GM12878 (cell line): ENCODE results near the gene TM9SF2. TPM values are rescaled to one million over a fixed set of nuclear protein-coding genes. Genes with fewer than 3 reads are reported as not detected.

ENCODE experiments used
- BHLHE40 ChIP-seq, 2 experiments: fragments of 450-650 bp in 1 of 2; IDR thresholded peaks; 2 replicates each; pipeline ENCODE4 v1.6.1; 2011 to 2017; ENCODE audit warnings: low read depth in 2 of 2, borderline replicate concordance in 1 of 2, improper control_type of control experiment in 1 of 2, low read length in 1 of 2, mild to moderate bottlenecking in 1 of 2
- CBFB ChIP-seq: IDR thresholded peaks from 2 replicates; pipeline ENCODE4 v1.6.1; 2016; ENCODE audit warnings: antibody characterized with exemption, low read depth
- CREB1 ChIP-seq: IDR thresholded peaks from 2 replicates; pipeline ENCODE4 v1.6.1; 2012; ENCODE audit warnings: low read depth, mild to moderate bottlenecking, inconsistent platforms
- EED ChIP-seq: sonication (generic); IDR thresholded peaks from 2 replicates; pipeline ENCODE4 v1.6.1; 2016; ENCODE audit warnings: antibody characterized with exemption, low read depth
- EP300 ChIP-seq, 2 experiments: fragments of 150-350 bp in 1 of 2; IDR thresholded peaks; 2 replicates each; pipeline ENCODE4 v1.6.1; 2011 to 2012; ENCODE audit warnings: low read depth in 2 of 2, low read length in 2 of 2, borderline replicate concordance in 1 of 2, improper control_type of control experiment in 1 of 2, inconsistent platforms in 1 of 2; ENCODE audit not compliant: control insufficient read depth in 1 of 2
- FOS ChIP-seq: IDR thresholded peaks from 3 replicates; pipeline ENCODE4 v1.6.1; 2011; ENCODE audit warnings: borderline replicate concordance; ENCODE audit not compliant: insufficient read length; ENCODE audit errors: extremely low read depth
- FOXM1 ChIP-seq: IDR thresholded peaks from 2 replicates; pipeline ENCODE4 v1.6.1; 2012; ENCODE audit warnings: low read depth, mild to moderate bottlenecking, inconsistent platforms, low read length, moderate library complexity
- GATAD2B ChIP-seq: fragments of 450-650 bp; conservative IDR thresholded peaks from 2 replicates; pipeline ENCODE4 v1.6.1; 2017; ENCODE audit warnings: low read depth, mild to moderate bottlenecking, moderate library complexity
- IRF4 ChIP-seq: IDR thresholded peaks from 2 replicates; pipeline ENCODE4 v1.6.1; 2011; ENCODE audit warnings: low read depth, low read length
- KAT2A ChIP-seq: conservative IDR thresholded peaks from 2 replicates; pipeline ENCODE4 v1.6.1; 2011; ENCODE audit warnings: low read depth, low read length; ENCODE audit not compliant: control insufficient read depth
- KLF5 ChIP-seq: fragments of 450-650 bp; IDR thresholded peaks from 2 replicates; pipeline ENCODE4 v1.6.1; 2014; ENCODE audit warnings: mild to moderate bottlenecking; ENCODE audit not compliant: partially characterized antibody
- NR2C1 ChIP-seq: fragments of 450-650 bp; IDR thresholded peaks from 2 replicates; pipeline ENCODE4 v1.6.1; 2017; ENCODE audit warnings: antibody characterized with exemption, mild to moderate bottlenecking, moderate library complexity
- POLR2A ChIP-seq: IDR thresholded peaks from 2 replicates; pipeline ENCODE4 v1.6.1; 2011; ENCODE audit warnings: low read depth, mild to moderate bottlenecking, low read length
- RCOR1 ChIP-seq: conservative IDR thresholded peaks from 2 replicates; pipeline ENCODE4 v1.6.1; 2012; ENCODE audit warnings: low read depth, low read length, improper control_type of control experiment
- ZNF274 ChIP-seq: IDR thresholded peaks from one replicate; pipeline ENCODE4 v1.8.0; 2011; ENCODE audit not compliant: insufficient read length, insufficient read depth
- polyA plus RNA-seq, 11 experiments: library from polyadenylated mRNA; depleted of rRNA in 4 of 11; unstranded in 6 of 11; stranded (reverse) in 5 of 11; fragments of >200 nt; fragmentation: Nextera tagmentation in 4 of 11; fragmentation: Illumina TruSeq in 1 of 11; extraction: Ambion mirVana in 4 of 11; extraction: Trizol in 1 of 11; gene quantifications; 1 replicate in 1 of 11; 2 replicates in 10 of 11; pipeline versions ENCODE4 v1.2.1 to v1.2.3, GENCODE V29; 2011 to 2016; ENCODE audit warnings: inconsistent platforms in 2 of 11, missing spikeins in 2 of 11, low read depth in 1 of 11
- total RNA-seq, 4 experiments: library from RNA; depleted of rRNA in 3 of 4; stranded (reverse); fragments of >200 nt in 3 of 4; fragmentation: Illumina TruSeq in 1 of 4; extraction: Trizol in 1 of 4; gene quantifications; 2 replicates each; pipeline versions ENCODE4 v1.2.1 to v1.2.3, GENCODE V29; 2013 to 2021
- TF ChIP-seq, protein P1 (sequence below): fragments of 450-650 bp; IDR thresholded peaks from 2 replicates; pipeline ENCODE4 v1.6.1; 2016; ENCODE audit warnings: mild to moderate bottlenecking, moderate library complexity, borderline replicate concordance
- TF ChIP-seq, protein P2 (sequence below): fragments of 450-650 bp; IDR thresholded peaks from 2 replicates; pipeline ENCODE4 v1.6.1; 2016; ENCODE audit warnings: mild to moderate bottlenecking
- TF ChIP-seq, protein P3 (sequence below): fragments of 450-650 bp; IDR thresholded peaks from 2 replicates; pipeline ENCODE4 v1.6.1; 2017; ENCODE audit warnings: mild to moderate bottlenecking
- TF ChIP-seq, protein P4 (sequence below): IDR thresholded peaks from 2 replicates; pipeline ENCODE4 v1.6.1; 2012; ENCODE audit warnings: low read depth, low read length, improper control_type of control experiment
- TF ChIP-seq, protein P5 (sequence below): fragments of 150-350 bp; IDR thresholded peaks from 2 replicates; pipeline ENCODE4 v1.6.1; 2014; ENCODE audit warnings: mild to moderate bottlenecking, low read depth, low read length

The TM9SF2 gene
- total and polyA plus RNA-seq, 10 of the 15 experiments (the other 5 are each of a cell fraction or from before 2014, with no cell fraction given), result 34.6 to 128 (median 79.2) TPM

DNA sequence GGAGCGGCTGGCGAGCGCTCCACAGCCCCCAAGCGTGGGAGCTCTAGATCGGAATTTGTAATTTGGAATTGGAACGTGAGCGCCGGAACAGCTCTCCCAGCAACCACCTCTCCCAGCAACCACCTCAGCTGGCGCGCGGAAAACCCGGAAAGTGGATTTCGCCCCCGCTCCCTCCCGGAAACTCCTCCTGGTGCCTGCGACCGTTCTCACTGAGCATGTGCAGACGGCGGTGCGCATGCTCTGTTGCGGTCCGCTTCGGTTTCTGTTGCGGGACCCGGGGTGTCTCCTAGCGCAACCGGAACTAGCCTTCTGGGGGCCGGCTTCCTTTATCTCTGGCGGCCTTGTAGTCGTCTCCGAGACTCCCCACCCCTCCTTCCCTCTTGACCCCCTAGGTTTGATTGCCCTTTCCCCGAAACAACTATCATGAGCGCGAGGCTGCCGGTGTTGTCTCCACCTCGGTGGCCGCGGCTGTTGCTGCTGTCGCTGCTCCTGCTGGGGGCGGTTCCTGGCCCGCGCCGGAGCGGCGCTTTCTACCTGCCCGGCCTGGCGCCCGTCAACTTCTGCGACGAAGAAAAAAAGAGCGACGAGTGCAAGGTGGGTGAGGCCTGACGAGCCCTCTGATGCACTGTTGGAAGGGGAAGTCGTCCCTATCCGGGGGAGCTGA lies at the start of gene TM9SF2 (continued):
- TF ChIP-seq, protein P1, sequence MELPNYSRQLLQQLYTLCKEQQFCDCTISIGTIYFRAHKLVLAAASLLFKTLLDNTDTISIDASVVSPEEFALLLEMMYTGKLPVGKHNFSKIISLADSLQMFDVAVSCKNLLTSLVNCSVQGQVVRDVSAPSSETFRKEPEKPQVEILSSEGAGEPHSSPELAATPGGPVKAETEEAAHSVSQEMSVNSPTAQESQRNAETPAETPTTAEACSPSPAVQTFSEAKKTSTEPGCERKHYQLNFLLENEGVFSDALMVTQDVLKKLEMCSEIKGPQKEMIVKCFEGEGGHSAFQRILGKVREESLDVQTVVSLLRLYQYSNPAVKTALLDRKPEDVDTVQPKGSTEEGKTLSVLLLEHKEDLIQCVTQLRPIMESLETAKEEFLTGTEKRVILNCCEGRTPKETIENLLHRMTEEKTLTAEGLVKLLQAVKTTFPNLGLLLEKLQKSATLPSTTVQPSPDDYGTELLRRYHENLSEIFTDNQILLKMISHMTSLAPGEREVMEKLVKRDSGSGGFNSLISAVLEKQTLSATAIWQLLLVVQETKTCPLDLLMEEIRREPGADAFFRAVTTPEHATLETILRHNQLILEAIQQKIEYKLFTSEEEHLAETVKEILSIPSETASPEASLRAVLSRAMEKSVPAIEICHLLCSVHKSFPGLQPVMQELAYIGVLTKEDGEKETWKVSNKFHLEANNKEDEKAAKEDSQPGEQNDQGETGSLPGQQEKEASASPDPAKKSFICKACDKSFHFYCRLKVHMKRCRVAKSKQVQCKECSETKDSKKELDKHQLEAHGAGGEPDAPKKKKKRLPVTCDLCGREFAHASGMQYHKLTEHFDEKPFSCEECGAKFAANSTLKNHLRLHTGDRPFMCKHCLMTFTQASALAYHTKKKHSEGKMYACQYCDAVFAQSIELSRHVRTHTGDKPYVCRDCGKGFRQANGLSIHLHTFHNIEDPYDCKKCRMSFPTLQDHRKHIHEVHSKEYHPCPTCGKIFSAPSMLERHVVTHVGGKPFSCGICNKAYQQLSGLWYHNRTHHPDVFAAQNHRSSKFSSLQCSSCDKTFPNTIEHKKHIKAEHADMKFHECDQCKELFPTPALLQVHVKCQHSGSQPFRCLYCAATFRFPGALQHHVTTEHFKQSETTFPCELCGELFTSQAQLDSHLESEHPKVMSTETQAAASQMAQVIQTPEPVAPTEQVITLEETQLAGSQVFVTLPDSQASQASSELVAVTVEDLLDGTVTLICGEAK, result peak; percentile 88
- TF ChIP-seq BHLHE40 (IDR thresholded peaks at IDR 0.05; ENCODE audit: borderline replicate concordance in 1 of 2, low read depth in 2 of 2, low read length in 1 of 2), result peak; percentile 93 to 95
- peak; percentile 83 for TF ChIP-seq KLF5
- peak; percentile 84 for TF ChIP-seq EED
- TF ChIP-seq, protein P2, sequence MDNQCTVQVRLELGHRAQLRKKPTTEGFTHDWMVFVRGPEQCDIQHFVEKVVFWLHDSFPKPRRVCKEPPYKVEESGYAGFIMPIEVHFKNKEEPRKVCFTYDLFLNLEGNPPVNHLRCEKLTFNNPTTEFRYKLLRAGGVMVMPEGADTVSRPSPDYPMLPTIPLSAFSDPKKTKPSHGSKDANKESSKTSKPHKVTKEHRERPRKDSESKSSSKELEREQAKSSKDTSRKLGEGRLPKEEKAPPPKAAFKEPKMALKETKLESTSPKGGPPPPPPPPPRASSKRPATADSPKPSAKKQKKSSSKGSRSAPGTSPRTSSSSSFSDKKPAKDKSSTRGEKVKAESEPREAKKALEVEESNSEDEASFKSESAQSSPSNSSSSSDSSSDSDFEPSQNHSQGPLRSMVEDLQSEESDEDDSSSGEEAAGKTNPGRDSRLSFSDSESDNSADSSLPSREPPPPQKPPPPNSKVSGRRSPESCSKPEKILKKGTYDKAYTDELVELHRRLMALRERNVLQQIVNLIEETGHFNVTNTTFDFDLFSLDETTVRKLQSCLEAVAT, result peak; percentile 49
- TF ChIP-seq RCOR1, result 0 out of 2 replicates have a peak, but pooled peaks have one; percentile 41
- no peak for TF ChIP-seq FOXM1
- TF ChIP-seq, protein P3, sequence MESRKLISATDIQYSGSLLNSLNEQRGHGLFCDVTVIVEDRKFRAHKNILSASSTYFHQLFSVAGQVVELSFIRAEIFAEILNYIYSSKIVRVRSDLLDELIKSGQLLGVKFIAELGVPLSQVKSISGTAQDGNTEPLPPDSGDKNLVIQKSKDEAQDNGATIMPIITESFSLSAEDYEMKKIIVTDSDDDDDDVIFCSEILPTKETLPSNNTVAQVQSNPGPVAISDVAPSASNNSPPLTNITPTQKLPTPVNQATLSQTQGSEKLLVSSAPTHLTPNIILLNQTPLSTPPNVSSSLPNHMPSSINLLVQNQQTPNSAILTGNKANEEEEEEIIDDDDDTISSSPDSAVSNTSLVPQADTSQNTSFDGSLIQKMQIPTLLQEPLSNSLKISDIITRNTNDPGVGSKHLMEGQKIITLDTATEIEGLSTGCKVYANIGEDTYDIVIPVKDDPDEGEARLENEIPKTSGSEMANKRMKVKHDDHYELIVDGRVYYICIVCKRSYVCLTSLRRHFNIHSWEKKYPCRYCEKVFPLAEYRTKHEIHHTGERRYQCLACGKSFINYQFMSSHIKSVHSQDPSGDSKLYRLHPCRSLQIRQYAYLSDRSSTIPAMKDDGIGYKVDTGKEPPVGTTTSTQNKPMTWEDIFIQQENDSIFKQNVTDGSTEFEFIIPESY, result no peak
- TF ChIP-seq KAT2A, result no peak
- TF ChIP-seq, protein P4, sequence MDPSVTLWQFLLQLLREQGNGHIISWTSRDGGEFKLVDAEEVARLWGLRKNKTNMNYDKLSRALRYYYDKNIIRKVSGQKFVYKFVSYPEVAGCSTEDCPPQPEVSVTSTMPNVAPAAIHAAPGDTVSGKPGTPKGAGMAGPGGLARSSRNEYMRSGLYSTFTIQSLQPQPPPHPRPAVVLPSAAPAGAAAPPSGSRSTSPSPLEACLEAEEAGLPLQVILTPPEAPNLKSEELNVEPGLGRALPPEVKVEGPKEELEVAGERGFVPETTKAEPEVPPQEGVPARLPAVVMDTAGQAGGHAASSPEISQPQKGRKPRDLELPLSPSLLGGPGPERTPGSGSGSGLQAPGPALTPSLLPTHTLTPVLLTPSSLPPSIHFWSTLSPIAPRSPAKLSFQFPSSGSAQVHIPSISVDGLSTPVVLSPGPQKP, result peak; percentile 90
- TF ChIP-seq, protein P5, sequence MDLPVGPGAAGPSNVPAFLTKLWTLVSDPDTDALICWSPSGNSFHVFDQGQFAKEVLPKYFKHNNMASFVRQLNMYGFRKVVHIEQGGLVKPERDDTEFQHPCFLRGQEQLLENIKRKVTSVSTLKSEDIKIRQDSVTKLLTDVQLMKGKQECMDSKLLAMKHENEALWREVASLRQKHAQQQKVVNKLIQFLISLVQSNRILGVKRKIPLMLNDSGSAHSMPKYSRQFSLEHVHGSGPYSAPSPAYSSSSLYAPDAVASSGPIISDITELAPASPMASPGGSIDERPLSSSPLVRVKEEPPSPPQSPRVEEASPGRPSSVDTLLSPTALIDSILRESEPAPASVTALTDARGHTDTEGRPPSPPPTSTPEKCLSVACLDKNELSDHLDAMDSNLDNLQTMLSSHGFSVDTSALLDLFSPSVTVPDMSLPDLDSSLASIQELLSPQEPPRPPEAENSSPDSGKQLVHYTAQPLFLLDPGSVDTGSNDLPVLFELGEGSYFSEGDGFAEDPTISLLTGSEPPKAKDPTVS, result 0 out of 2 replicates have a peak, but pooled peaks have one; percentile 61
- TF ChIP-seq GATAD2B, result no peak; the same call in 1 of the 2 replicates
- TF ChIP-seq CREB1, result peak; percentile 65
- no peak for TF ChIP-seq NR2C1
- no peak; the same call in 1 of the 2 replicates for TF ChIP-seq CBFB
- TF ChIP-seq IRF4, result peak; percentile 56
- TF ChIP-seq ZNF274, result no peak
- TF ChIP-seq EP300 (IDR thresholded peaks at IDR 0.05; ENCODE audit: borderline replicate concordance in 1 of 2, control insufficient read depth in 1 of 2, low read depth in 2 of 2, low read length in 2 of 2), result no peak
- no peak for TF ChIP-seq FOS
- TF ChIP-seq POLR2A, result peak; percentile 77
